ENCODE measurements around the gene ACSL1.

The ACSL1 gene

DNA sequence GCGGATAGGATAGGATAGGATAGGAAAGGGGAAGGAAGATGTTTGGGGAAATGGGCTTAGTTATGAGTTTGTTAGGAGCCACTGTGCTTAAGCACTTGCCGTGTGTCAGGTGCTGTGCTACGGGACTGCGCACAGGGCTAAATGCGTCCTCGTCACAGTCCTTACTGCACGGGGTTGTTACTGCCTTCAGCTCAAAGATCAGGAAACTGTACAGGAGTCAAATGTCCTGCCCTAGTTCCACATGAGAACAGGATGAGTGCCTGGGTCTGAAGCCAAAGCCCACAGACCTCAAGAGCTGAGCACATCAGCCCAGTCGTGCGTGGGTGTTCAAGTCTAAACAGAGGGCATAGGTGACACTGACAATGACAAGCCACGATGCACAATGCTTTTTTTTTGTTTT is 15.0 kb downstream of the ACSL1 start:
- no peak for DNase-seq (ENCODE audit: low spot score)

DNA sequence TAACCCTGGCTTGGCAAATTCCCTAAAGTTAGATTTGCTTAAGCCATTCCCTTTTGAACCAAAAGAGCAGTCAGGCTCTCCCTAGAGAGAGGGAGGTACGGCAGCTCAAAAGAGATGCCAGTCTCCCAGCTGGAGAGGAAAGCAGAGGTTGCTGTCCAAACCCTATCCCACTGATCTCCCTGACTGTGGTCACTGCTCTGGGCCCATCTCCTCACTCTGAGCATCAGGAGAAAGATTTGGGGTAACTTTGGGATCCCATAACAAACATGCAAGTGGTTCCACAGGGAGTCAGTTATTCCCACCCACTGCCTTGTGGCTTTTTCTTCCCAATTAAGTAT is 17.1 kb downstream of the ACSL1 start:
- no peak for DNase-seq (ENCODE audit: low spot score)

DNA sequence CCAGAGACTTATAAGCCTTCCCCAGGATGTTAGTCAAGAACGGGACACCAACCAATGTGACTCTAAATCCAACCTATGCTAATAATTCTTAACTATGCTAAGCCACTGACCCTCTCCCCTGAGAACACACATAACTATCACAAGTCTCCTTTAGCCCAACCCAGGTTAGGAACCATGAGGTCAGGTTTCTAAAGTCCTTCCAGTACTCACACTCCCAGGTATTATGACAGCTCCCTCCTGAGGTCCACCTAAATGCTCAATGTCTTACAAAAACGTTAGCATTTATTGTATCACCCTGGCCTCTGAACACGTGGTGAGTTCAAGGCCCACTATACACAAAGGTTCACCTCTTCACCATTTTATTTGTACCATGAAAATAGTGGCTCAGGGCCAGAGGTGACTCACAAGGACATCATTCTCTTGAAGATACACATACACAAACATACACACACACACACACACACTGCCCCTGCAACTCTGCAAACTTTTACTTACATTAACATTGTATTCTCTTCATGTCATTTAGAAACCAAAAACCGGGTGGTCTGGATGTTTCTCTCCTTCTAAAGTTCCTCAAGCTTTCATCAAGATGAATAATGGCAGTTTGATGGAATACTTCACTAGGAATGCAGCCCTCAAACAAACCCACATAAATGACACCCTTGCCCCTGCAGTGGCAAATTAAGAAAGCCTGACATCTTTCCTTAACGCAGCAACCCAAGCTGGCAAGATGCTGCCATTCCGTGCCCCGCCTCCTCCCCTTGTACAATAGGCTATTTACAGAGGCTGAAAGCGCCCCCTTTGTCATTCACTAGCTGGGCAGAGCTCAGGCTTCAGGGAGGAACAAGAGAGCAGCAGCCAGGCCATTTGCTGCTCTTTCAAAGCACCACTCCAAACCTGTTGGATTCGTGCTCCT is 17.7 kb downstream of the ACSL1 start:
- no peak for DNase-seq (ENCODE audit: low spot score)

DNA sequence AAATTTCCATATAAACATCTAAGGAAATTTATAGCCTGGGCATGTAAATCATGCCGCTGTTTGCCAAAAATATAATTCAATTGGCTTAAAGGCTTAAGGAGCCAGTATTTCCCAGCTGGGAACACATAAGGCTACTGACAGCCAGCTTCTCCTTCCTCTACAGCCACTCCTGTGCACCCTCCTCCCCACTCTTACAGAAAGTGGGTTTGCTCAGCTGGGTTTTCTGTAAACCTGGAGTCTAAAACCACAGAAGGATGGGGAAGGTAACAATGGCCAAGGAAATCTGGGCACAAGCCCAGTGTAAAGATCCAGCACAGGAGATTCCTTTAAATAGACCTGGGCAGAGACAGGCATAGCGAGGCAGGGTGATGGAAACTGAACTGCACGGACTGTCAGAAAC is 18.5 kb downstream of the ACSL1 start:
- peak; percentile 60 for DNase-seq (ENCODE audit: low spot score)

DNA sequence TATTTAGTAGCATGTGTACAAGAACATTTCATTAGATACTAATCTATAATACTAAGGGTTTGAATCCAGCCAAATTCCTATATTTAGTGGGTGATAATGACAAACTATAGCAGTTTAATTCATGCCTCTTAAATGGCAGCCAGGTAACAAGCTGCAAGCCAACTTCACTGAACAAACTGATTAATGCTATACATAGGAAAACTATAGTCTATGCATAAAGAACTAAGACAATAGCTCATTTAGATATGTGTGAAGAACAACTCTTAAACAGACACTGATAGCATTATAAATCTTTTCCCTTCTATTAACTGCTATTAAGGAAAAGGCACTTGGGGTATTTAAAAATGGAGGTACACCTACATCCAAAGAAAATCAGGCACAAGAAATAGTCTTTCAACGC is 19.1 kb downstream of the ACSL1 start:
- DNase-seq (ENCODE audit: low spot score): no peak

DNA sequence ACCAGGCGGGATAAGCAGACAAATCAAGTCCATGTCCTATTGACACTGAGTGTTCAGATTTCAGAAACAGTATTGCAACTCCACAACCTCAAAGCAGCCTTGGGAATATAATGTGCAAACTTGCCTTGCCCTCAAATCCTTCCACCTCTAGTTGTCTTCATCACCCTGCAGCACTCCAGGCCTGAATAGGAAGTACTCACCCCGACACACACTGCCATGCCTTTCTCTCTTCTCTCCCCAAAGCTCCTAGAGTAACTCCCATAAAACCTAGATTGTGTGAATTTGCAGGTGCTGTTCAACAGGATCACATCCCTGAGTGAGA is 19.6 kb downstream of the ACSL1 start:
- DNase-seq (ENCODE audit: low spot score): no peak

DNA sequence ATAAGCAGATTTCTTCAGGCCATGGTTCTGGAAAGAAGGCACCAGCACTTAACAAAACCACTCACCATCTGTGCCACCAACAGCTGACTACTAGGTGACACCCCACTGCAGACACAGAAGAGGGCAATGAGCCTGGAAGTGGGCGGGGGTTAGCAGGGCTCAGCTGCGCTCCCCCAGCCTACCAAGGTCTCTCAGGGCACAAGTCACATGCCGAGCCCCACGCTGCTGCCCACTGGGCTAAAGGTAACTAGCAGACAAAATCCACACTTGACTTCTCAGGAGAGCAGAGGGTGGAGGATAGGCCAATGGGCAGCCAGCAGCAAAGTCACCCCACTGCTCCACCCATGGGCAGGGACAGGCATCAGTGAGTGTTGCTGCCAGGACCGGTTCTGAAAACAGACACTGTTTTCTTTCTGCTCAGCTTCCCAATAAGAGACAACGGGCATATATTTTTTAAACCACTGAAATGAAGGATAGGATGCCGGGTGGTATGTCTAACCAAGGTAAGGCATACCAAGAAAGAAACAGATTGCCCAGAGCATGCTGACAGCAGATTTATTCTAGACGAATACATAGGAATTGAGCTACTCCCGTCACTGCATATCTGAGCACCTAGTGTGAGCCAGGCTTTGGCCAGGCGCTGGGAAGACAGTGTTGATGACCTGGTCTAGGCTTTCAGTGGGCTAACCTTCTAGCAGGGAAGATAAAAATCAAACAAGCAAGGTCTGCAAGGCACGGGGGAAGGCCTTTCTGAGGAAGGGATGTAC is 20.1 kb downstream of the ACSL1 start:
- peak; percentile 52 for DNase-seq (ENCODE audit: low spot score)

- DNase-seq (ENCODE audit: low spot score): no peak
These were observed 21.1 kb downstream of the ACSL1 start for GRCh38 chr4:184804621-184805020.

- DNase-seq (ENCODE audit: low spot score): no peak
These were observed 21.9 kb downstream of the ACSL1 start for GRCh38 chr4:184803874-184804273.

- DNase-seq (ENCODE audit: low spot score): no peak
These were observed 22.6 kb downstream of the ACSL1 start for GRCh38 chr4:184803133-184803532.

GRCh38 chr4:184802697-184803015 is 23.1 kb downstream of the ACSL1 start:
- no peak for DNase-seq (ENCODE audit: low spot score)

GRCh38 chr4:184801781-184802696 is 23.7 kb downstream of the ACSL1 start:
- DNase-seq (ENCODE audit: low spot score): no peak

- DNase-seq (ENCODE audit: low spot score): no peak
These were observed 27.3 kb downstream of the ACSL1 start for GRCh38 chr4:184798504-184798903.

GRCh38 chr4:184796906-184797305 is 28.9 kb downstream of the ACSL1 start:
- no peak for DNase-seq (ENCODE audit: low spot score)

GRCh38 chr4:184795214-184795844 is 30.4 kb downstream of the ACSL1 start:
- no peak for DNase-seq (ENCODE audit: low spot score)

- no peak for DNase-seq (ENCODE audit: low spot score)
These were observed 31.3 kb downstream of the ACSL1 start for GRCh38 chr4:184794470-184794869.

GRCh38 chr4:184793735-184794355 is 31.9 kb downstream of the ACSL1 start:
- DNase-seq (ENCODE audit: low spot score): no peak

DNA sequence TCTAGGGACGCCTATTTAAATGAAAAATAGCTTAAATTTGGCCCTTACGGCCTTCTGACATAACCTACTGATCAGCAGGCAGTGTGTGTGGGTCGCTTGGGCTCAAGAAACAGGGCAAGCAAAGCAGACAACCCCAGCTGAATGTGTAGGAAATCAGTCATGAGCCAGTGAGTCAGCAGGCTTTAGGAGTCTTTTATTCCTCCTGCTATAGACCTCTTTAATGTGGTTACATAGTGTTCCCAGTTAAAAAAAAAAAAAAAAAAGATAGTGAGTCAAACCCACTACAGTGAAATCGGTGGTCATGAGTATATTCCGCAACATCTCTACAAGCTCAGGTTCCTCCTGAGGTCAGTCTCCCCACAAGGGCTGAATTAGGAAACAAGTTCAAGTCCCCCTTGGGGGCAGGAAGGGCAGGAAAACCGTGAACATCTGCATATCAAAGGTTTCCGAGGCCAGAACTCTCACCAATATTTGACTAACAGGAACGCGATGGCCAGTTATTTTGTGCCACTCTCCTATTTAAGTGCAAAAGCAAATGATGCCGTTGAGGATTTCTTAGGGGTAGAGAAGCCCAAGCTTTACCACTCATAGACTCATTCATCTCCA is 32.7 kb downstream of the ACSL1 start:
- no peak for DNase-seq (ENCODE audit: low spot score)

GRCh38 chr4:184792334-184792733 is 33.4 kb downstream of the ACSL1 start:
- no peak for DNase-seq (ENCODE audit: low spot score)

GRCh38 chr4:184790826-184791225 is 34.9 kb downstream of the ACSL1 start:
- DNase-seq (ENCODE audit: low spot score): no peak

GRCh38 chr4:184787766-184788503 is 37.8 kb downstream of the ACSL1 start:
- DNase-seq (ENCODE audit: low spot score): no peak

Data from D341Med (cell line).